Suppressor macrophage treated with lipopolysaccharide for 4 hours (primary cell): ENCODE data around the gene YKT6.
"Not testable (repeated sequence)": the region's sequence is repeated elsewhere in the genome, so short reads cannot be mapped to it uniquely, and the experiment has no call there.

Experiments used
- DNase-seq: peaks from one replicate; pipeline ENCODE4 v3.0.0-alpha.2; 2020

Gene YKT6

GRCh38 chr7:44194562-44195145, 6.1 kb upstream of the YKT6 start:
- no peak for DNase-seq

GRCh38 chr7:44195889-44196288, 4.9 kb upstream of the YKT6 start:
- peak; percentile 7 for DNase-seq

GRCh38 chr7:44196450-44196872, 4.3 kb upstream of the YKT6 start:
- DNase-seq, result peak; percentile 40

- no peak for DNase-seq
Observed at GRCh38 chr7:44197474-44197873, 3.3 kb upstream of the YKT6 start.

GRCh38 chr7:44200163-44200562, 615 bp upstream of the YKT6 start:
- not testable (repeated sequence) for DNase-seq

GRCh38 chr7:44201813-44202212, 1.0 kb downstream of the YKT6 start:
- DNase-seq, result peak; percentile 4

GRCh38 chr7:44206008-44206407, 5.2 kb downstream of the YKT6 start:
- DNase-seq, result no peak

GRCh38 chr7:44208085-44208484, 7.3 kb downstream of the YKT6 start:
- DNase-seq, result no peak

GRCh38 chr7:44210107-44210506, 9.3 kb downstream of the YKT6 start:
- DNase-seq, result no peak

GRCh38 chr7:44211126-44211675, 10.4 kb downstream of the YKT6 start:
- DNase-seq, result no peak

- DNase-seq, result no peak
Observed at GRCh38 chr7:44212018-44212417, 11.2 kb downstream of the YKT6 start.

GRCh38 chr7:44212581-44213184, 11.9 kb downstream of the YKT6 start:
- no peak for DNase-seq

GRCh38 chr7:44213206-44213876, 12.6 kb downstream of the YKT6 start:
- DNase-seq, result no peak

GRCh38 chr7:44213877-44214388, 13.2 kb downstream of the YKT6 start:
- DNase-seq, result no peak

GRCh38 chr7:44215531-44215930, 14.8 kb downstream of the YKT6 start:
- DNase-seq, result no peak

GRCh38 chr7:44216019-44216418, 15.2 kb downstream of the YKT6 start:
- DNase-seq, result no peak

- no peak for DNase-seq
Observed at GRCh38 chr7:44216521-44217222, 15.9 kb downstream of the YKT6 start.

GRCh38 chr7:44217223-44217714, 16.5 kb downstream of the YKT6 start:
- no peak for DNase-seq

GRCh38 chr7:44217852-44218402, 17.1 kb downstream of the YKT6 start:
- no peak for DNase-seq

- DNase-seq, result no peak
Observed at GRCh38 chr7:44218418-44219201, 17.8 kb downstream of the YKT6 start.

- no peak for DNase-seq
Observed at GRCh38 chr7:44219371-44220045, 18.7 kb downstream of the YKT6 start.

- DNase-seq, result no peak
Observed at GRCh38 chr7:44220046-44220357, 19.2 kb downstream of the YKT6 start.
